Measurements from ENCODE around the gene KLLN.

GRCh38 chr10:87818505-87819288 lies 44.6 kb downstream of the KLLN start:
- TF ChIP-seq POLR2A (IDR thresholded peaks at IDR 0.05) (no peak), CTCF (IDR thresholded peaks at IDR 0.05) (no peak), POLR2AphosphoS5 (IDR thresholded peaks at IDR 0.05) (no peak)

All from breast epithelium (tissue), 3 donors.